Ectodermal cell (in vitro differentiated cells): Measurements from ENCODE around the gene KCND2.

ENCODE experiments used
- H3K27ac ChIP-seq: 2 replicates; pipeline ENCODE4 v1.7.0; 2013; ENCODE audit warnings: mild to moderate bottlenecking, low read depth, low read length; ENCODE audit not compliant: insufficient read depth, poor library complexity, severe bottlenecking
- H3K27me3 ChIP-seq: 2 replicates; pipeline ENCODE4 v1.7.0; 2013; ENCODE audit warnings: mild to moderate bottlenecking, low read length; ENCODE audit not compliant: insufficient read depth, control insufficient read depth, poor library complexity, severe bottlenecking
- H3K36me3 ChIP-seq: one replicate; pipeline ENCODE4 v1.7.0; 2013; ENCODE audit warnings: low read length; ENCODE audit not compliant: control insufficient read depth, insufficient read depth
- H3K4me1 ChIP-seq: one replicate; pipeline ENCODE4 v1.7.0; 2013; ENCODE audit warnings: low read length; ENCODE audit not compliant: control insufficient read depth, insufficient read depth
- H3K4me3 ChIP-seq: 2 replicates; pipeline ENCODE4 v1.7.0; 2013; ENCODE audit warnings: low read depth, low read length, control low read depth; ENCODE audit not compliant: insufficient read depth
- H3K9me3 ChIP-seq: 2 replicates; pipeline ENCODE4 v1.7.0; 2013; ENCODE audit warnings: mild to moderate bottlenecking, low read length, moderate library complexity; ENCODE audit not compliant: control insufficient read depth
- WGBS, 2 experiments: methylation state at CpG; one replicate each; pipeline ENCODE4 v1.1.7; 2013; ENCODE audit warnings: missing lambda C conversion rate in 2 of 2; 5-methylcytosine and 5-hydroxymethylcytosine counted together

Gene KCND2

GRCh38 chr7:120473352-120473751 is 200.4 kb downstream of the KCND2 start:
- Histone ChIP-seq H3K27me3 (no peaks in the 10 kb centered on the region), H3K9me3 (no peaks in the 10 kb centered on the region), H3K36me3 (no peaks in the 10 kb centered on the region), H3K27ac (no peak overlapping the region), H3K4me1 (no peaks in the 10 kb centered on the region), H3K4me3 (no peak overlapping the region)
- 93 to 99% methylated on average over 2 to 3 of the region's 5 CpGs for WGBS, 2 experiments

GRCh38 chr7:120475994-120476393 is 203.0 kb downstream of the KCND2 start:
- H3K27me3 ChIP-seq = no peaks in the 10 kb centered on the region
- H3K9me3 ChIP-seq = no peaks in the 10 kb centered on the region
- no peak overlapping the region for H3K4me3 ChIP-seq
- no peak overlapping the region for H3K27ac ChIP-seq
- H3K4me1 ChIP-seq = no peaks in the 10 kb centered on the region
- no peaks in the 10 kb centered on the region for H3K36me3 ChIP-seq

GRCh38 chr7:120480472-120480871 is 207.5 kb downstream of the KCND2 start:
- no peak overlapping the region for H3K4me3 ChIP-seq
- H3K36me3 ChIP-seq = no peaks in the 10 kb centered on the region
- whole genome bisulfite sequencing, 2 experiments = 97 to 98% methylated on average over 2 of the region's 2 CpGs
- no peak overlapping the region for H3K27ac ChIP-seq
- H3K9me3 ChIP-seq = no peaks in the 10 kb centered on the region
- no peaks in the 10 kb centered on the region for H3K4me1 ChIP-seq
- no peaks in the 10 kb centered on the region for H3K27me3 ChIP-seq

- no peak overlapping the region for H3K27ac ChIP-seq
- H3K4me3 ChIP-seq = no peak overlapping the region
- H3K27me3 ChIP-seq = no peaks in the 10 kb centered on the region
- H3K4me1 ChIP-seq = no peaks in the 10 kb centered on the region
- no peaks in the 10 kb centered on the region for H3K9me3 ChIP-seq
- H3K36me3 ChIP-seq = no peaks in the 10 kb centered on the region
- 94% methylated on average over 5 of the region's 5 CpGs for WGBS, 2 experiments
Observed at GRCh38 chr7:120480930-120481329, 208.0 kb downstream of the KCND2 start.

GRCh38 chr7:120486164-120486563 is 213.2 kb downstream of the KCND2 start:
- no peaks in the 10 kb centered on the region for H3K9me3 ChIP-seq
- no peak overlapping the region for H3K4me3 ChIP-seq
- H3K27ac ChIP-seq = no peak overlapping the region
- no peaks in the 10 kb centered on the region for H3K27me3 ChIP-seq
- WGBS, 2 experiments = 66 to 75% methylated on average over 1 of the region's 1 CpG
- H3K4me1 ChIP-seq = peaks cover 8% of the 10 kb centered on the region
- H3K36me3 ChIP-seq = no peaks in the 10 kb centered on the region

- Histone ChIP-seq H3K4me1 (peaks cover 12% of the 10 kb centered on the region), H3K9me3 (no peaks in the 10 kb centered on the region), H3K36me3 (no peaks in the 10 kb centered on the region), H3K27ac (no peak overlapping the region), H3K27me3 (no peaks in the 10 kb centered on the region), H3K4me3 (no peak overlapping the region)
- 13% methylated on average over 1 of the region's 1 CpG; no CpG with 5 or more reads in 1 of the 2 experiments for WGBS, 2 experiments
Observed at GRCh38 chr7:120502132-120502531, 229.2 kb downstream of the KCND2 start.

GRCh38 chr7:120502825-120503224 is 229.8 kb downstream of the KCND2 start:
- no peaks in the 10 kb centered on the region for H3K9me3 ChIP-seq
- no peak overlapping the region for H3K4me3 ChIP-seq
- no peaks in the 10 kb centered on the region for H3K36me3 ChIP-seq
- H3K27me3 ChIP-seq = no peaks in the 10 kb centered on the region
- H3K27ac ChIP-seq = no peak overlapping the region
- 100% methylated on average over 1 of the region's 1 CpG; no CpG with 5 or more reads in 1 of the 2 experiments for WGBS, 2 experiments
- peaks cover 12% of the 10 kb centered on the region for H3K4me1 ChIP-seq

- Histone ChIP-seq H3K27me3 (no peaks in the 10 kb centered on the region), H3K9me3 (no peaks in the 10 kb centered on the region), H3K36me3 (no peaks in the 10 kb centered on the region), H3K27ac (no peak overlapping the region), H3K4me3 (no peak overlapping the region), H3K4me1 (peaks cover 12% of the 10 kb centered on the region)
Observed at GRCh38 chr7:120504386-120504785, 231.4 kb downstream of the KCND2 start.

GRCh38 chr7:120505770-120506169 is 232.8 kb downstream of the KCND2 start:
- Histone ChIP-seq H3K9me3 (no peaks in the 10 kb centered on the region), H3K27me3 (no peaks in the 10 kb centered on the region), H3K4me3 (no peak overlapping the region), H3K36me3 (no peaks in the 10 kb centered on the region), H3K4me1 (peaks cover 12% of the 10 kb centered on the region), H3K27ac (no peak overlapping the region)

GRCh38 chr7:120512701-120513100 is 239.7 kb downstream of the KCND2 start:
- Histone ChIP-seq H3K27ac (no peak overlapping the region), H3K27me3 (no peaks in the 10 kb centered on the region), H3K9me3 (no peaks in the 10 kb centered on the region), H3K4me1 (no peaks in the 10 kb centered on the region), H3K36me3 (no peaks in the 10 kb centered on the region), H3K4me3 (no peak overlapping the region)
- 52 to 62% methylated on average over 2 of the region's 3 CpGs for WGBS, 2 experiments

- 86 to 94% methylated on average over 3 of the region's 3 CpGs for WGBS, 2 experiments
- H3K27me3 ChIP-seq = no peaks in the 10 kb centered on the region
- H3K9me3 ChIP-seq = no peaks in the 10 kb centered on the region
- H3K36me3 ChIP-seq = no peaks in the 10 kb centered on the region
- H3K4me3 ChIP-seq = no peak overlapping the region
- H3K4me1 ChIP-seq = peaks cover 7% of the 10 kb centered on the region
- no peak overlapping the region for H3K27ac ChIP-seq
Observed at GRCh38 chr7:120519224-120519623, 246.2 kb downstream of the KCND2 start.
